ENCODE measurements around the gene CDH16. TPM values are rescaled to one million over a fixed set of nuclear protein-coding genes. Genes with fewer than 3 reads are reported as not detected.

Gene CDH16
- total and polyA plus RNA-seq, 2 of the 13 experiments (the other 11 are each of a cell fraction or from before 2014, with no cell fraction given) = 2.7 to 3.9 TPM

GRCh38 chr16:66935314-66936011, 16.8 kb upstream of the CDH16 start, which contains the start of gene CES2 (continued):
- TF ChIP-seq POGK (CRISPR knock-in tag; conservative IDR thresholded peaks at IDR 0.05) = no peak; the same call in 1 of the 2 replicates
- TF ChIP-seq SMAD3 (CRISPR knock-in tag; IDR thresholded peaks at IDR 0.05) = no peak
- TF ChIP-seq KLF13 (CRISPR knock-in tag; IDR thresholded peaks at IDR 0.05) = peak; percentile 95; the same call in 1 of the 2 replicates
- TF ChIP-seq NFIB (CRISPR knock-in tag; IDR thresholded peaks at IDR 0.05; ENCODE audit: borderline replicate concordance) = peak; percentile 87; the same call in 1 of the 2 replicates
- peak; percentile 32; the same call in 1 of the 2 replicates for TF ChIP-seq SIX4 (CRISPR knock-in tag; IDR thresholded peaks at IDR 0.05)
- peak; percentile 27 for TF ChIP-seq RBM22 (optimal IDR thresholded peaks at IDR 0.05; ENCODE audit: low read length)
- TF ChIP-seq ZNF468 (CRISPR knock-in tag; IDR thresholded peaks at IDR 0.05) = peak; percentile 81; the same call in 1 of the 2 replicates
- no peak for TF ChIP-seq PBX2 (CRISPR knock-in tag; IDR thresholded peaks at IDR 0.05)
- no peak for TF ChIP-seq U2AF2 (IDR thresholded peaks at IDR 0.05; ENCODE audit: low read depth, low read length)
- TF ChIP-seq GTF3A (CRISPR knock-in tag; conservative IDR thresholded peaks at IDR 0.05) = no peak; the same call in 1 of the 2 replicates
- TF ChIP-seq FUBP1 (CRISPR knock-in tag; IDR thresholded peaks at IDR 0.05; ENCODE audit: borderline replicate concordance) = no peak
- peak; percentile 86; the same call in 1 of the 2 replicates for TF ChIP-seq HMGXB3 (CRISPR knock-in tag; IDR thresholded peaks at IDR 0.05; ENCODE audit: borderline replicate concordance)
- TF ChIP-seq ZSCAN12 (CRISPR knock-in tag; IDR thresholded peaks at IDR 0.05) = no peak
- TF ChIP-seq NPAS2 (CRISPR knock-in tag; IDR thresholded peaks at IDR 0.05; ENCODE audit: borderline replicate concordance) = no peak
- TF ChIP-seq SMARCC2 (IDR thresholded peaks at IDR 0.05) = no peak
- no peak; the same call in none of the 2 replicates for TF ChIP-seq BRCA1 (CRISPR knock-in tag; IDR thresholded peaks at IDR 0.05)

Measured in HepG2 (cell line).